Measurements from ENCODE around the gene PPP1R15A.

The PPP1R15A gene

GRCh38 chr19:48852292-48852691 is 19.9 kb upstream of the PPP1R15A start:
- H3K4me1 Mint-ChIP-seq: no peaks in the 10 kb centered on the region
- H3K9me3 Mint-ChIP-seq: no peaks in the 10 kb centered on the region
- H3K27me3 Mint-ChIP-seq (ENCODE audit: low read depth): no peaks in the 10 kb centered on the region
- no peak overlapping the region for H3K27ac Mint-ChIP-seq
- peaks cover 24% of the 10 kb centered on the region for H3K36me3 Mint-ChIP-seq (ENCODE audit: low read depth)
- TF ChIP-seq CTCF (IDR thresholded peaks at IDR 0.05; ENCODE audit: unreplicated experiment in 3 of 3): no peak
- H3K4me3 Mint-ChIP-seq: no peak overlapping the region

- no peaks in the 10 kb centered on the region for H3K4me1 Mint-ChIP-seq
- no peaks in the 10 kb centered on the region for H3K9me3 Mint-ChIP-seq
- H3K4me3 Mint-ChIP-seq: no peak overlapping the region
- TF ChIP-seq CTCF (IDR thresholded peaks at IDR 0.05; ENCODE audit: unreplicated experiment in 3 of 3): no peak
- H3K27me3 Mint-ChIP-seq (ENCODE audit: low read depth): no peaks in the 10 kb centered on the region
- no peak overlapping the region for H3K27ac Mint-ChIP-seq
- H3K36me3 Mint-ChIP-seq (ENCODE audit: low read depth): peaks cover 20% of the 10 kb centered on the region
These were observed 18.7 kb upstream of the PPP1R15A start for GRCh38 chr19:48853483-48853882.

- no peaks in the 10 kb centered on the region for H3K4me1 Mint-ChIP-seq
- H3K4me3 Mint-ChIP-seq: no peak overlapping the region
- no peaks in the 10 kb centered on the region for H3K9me3 Mint-ChIP-seq
- no peak overlapping the region for H3K27ac Mint-ChIP-seq
- no peaks in the 10 kb centered on the region for H3K27me3 Mint-ChIP-seq (ENCODE audit: low read depth)
- TF ChIP-seq CTCF (IDR thresholded peaks at IDR 0.05; ENCODE audit: unreplicated experiment in 3 of 3): no peak
- peaks cover 19% of the 10 kb centered on the region for H3K36me3 Mint-ChIP-seq (ENCODE audit: low read depth)
These were observed 18.1 kb upstream of the PPP1R15A start for GRCh38 chr19:48854103-48854502.

- Mint-ChIP-seq H3K4me1 (no peaks in the 10 kb centered on the region), H3K9me3 (no peaks in the 10 kb centered on the region), H3K27me3 (ENCODE audit: low read depth) (no peaks in the 10 kb centered on the region), H3K36me3 (ENCODE audit: low read depth) (peaks cover 35% of the 10 kb centered on the region), H3K4me3 (no peak overlapping the region), H3K27ac (no peak overlapping the region)
- no peak for TF ChIP-seq CTCF (IDR thresholded peaks at IDR 0.05; ENCODE audit: unreplicated experiment in 3 of 3)
These were observed 15.3 kb upstream of the PPP1R15A start for GRCh38 chr19:48856921-48857320.

- no peaks in the 10 kb centered on the region for H3K9me3 Mint-ChIP-seq
- peaks cover 37% of the 10 kb centered on the region for H3K36me3 Mint-ChIP-seq (ENCODE audit: low read depth)
- H3K27ac Mint-ChIP-seq: no peak overlapping the region
- H3K27me3 Mint-ChIP-seq (ENCODE audit: low read depth): no peaks in the 10 kb centered on the region
- H3K4me1 Mint-ChIP-seq: no peaks in the 10 kb centered on the region
- H3K4me3 Mint-ChIP-seq: no peak overlapping the region
- TF ChIP-seq CTCF (IDR thresholded peaks at IDR 0.05; ENCODE audit: unreplicated experiment in 3 of 3): no peak
These were observed 13.1 kb upstream of the PPP1R15A start for GRCh38 chr19:48858984-48859710.

Data from nephron (organoid).